Esophagus (tissue), 2 donors: ENCODE results near the gene DRAM2. TPM values are rescaled to one million over a fixed set of nuclear protein-coding genes. Genes with fewer than 3 reads are reported as not detected.

ENCODE experiments used
- H3K27ac ChIP-seq, 2 donors: one replicate each; pipeline ENCODE4 v1.5.1; 2013; ENCODE audit warnings: low read depth in 2 of 2, mild to moderate bottlenecking in 2 of 2, inconsistent platforms in 1 of 2, low read length in 1 of 2, moderate library complexity in 1 of 2
- H3K27me3 ChIP-seq, 2 donors: one replicate each; pipeline ENCODE4 v1.6.1; 2013; ENCODE audit warnings: low read length in 2 of 2, control low read depth in 1 of 2, mild to moderate bottlenecking in 1 of 2; ENCODE audit not compliant: insufficient read depth in 2 of 2, control insufficient read depth in 1 of 2
- H3K36me3 ChIP-seq, 2 donors: one replicate each; pipeline ENCODE4 v1.6.1; 2013; ENCODE audit warnings: low read length in 1 of 2; ENCODE audit not compliant: control insufficient read depth in 2 of 2, insufficient read depth in 2 of 2
- H3K4me1 ChIP-seq, 2 donors: one replicate each; pipeline ENCODE4 v1.6.1; 2013; ENCODE audit warnings: low read length in 1 of 2; ENCODE audit not compliant: control insufficient read depth in 2 of 2, insufficient read depth in 2 of 2
- H3K4me3 ChIP-seq, 2 donors: one replicate each; pipeline ENCODE4 v1.5.1; 2013; ENCODE audit warnings: low read length in 2 of 2, mild to moderate bottlenecking in 2 of 2, low read depth in 1 of 2, moderate library complexity in 1 of 2
- H3K9me3 ChIP-seq, 2 donors: one replicate each; pipeline ENCODE4 v1.6.1; 2013; ENCODE audit warnings: mild to moderate bottlenecking in 2 of 2, low read depth in 1 of 2, low read length in 1 of 2, moderate library complexity in 1 of 2; ENCODE audit not compliant: control insufficient read depth in 2 of 2, insufficient read depth in 1 of 2
- WGBS, 2 donors: extraction: QIAGEN DNeasy Blood & Tissue Kit; methylation state at CpG; one replicate each; pipeline ENCODE4 v1.1.7; 2013; 5-methylcytosine and 5-hydroxymethylcytosine counted together
- polyA plus RNA-seq, 2 donors: library from polyadenylated mRNA; stranded (reverse); fragments of 200-250 nt; gene quantifications; one replicate each; pipeline ENCODE4 v1.2.3, GENCODE V29; 2013
- donor health status: healthy with polysubstance abuse.
- donor health status: Bipolar disorder and iron deficiency.

The DRAM2 gene
- polyA plus RNA-seq, 2 donors = 16.7 to 21.5 TPM

- H3K4me1 ChIP-seq = no peaks in the 10 kb centered on the region
- H3K36me3 ChIP-seq = peaks cover 0 to 4% of the 10 kb centered on the region in 2 donors
- no peak overlapping the region for H3K27ac ChIP-seq
- H3K27me3 ChIP-seq = no peaks in the 10 kb centered on the region
- H3K4me3 ChIP-seq = no peak overlapping the region
- H3K9me3 ChIP-seq = no peaks in the 10 kb centered on the region
- 90 to 95% methylated on average over 2 of the region's 2 CpGs for WGBS, 2 donors
Observed at GRCh38 chr1:111164151-111164550, 24.3 kb upstream of the DRAM2 start.

GRCh38 chr1:111163363-111163762 is 23.5 kb upstream of the DRAM2 start:
- no peaks in the 10 kb centered on the region for H3K4me1 ChIP-seq
- H3K9me3 ChIP-seq = no peaks in the 10 kb centered on the region
- peaks cover 0 to 4% of the 10 kb centered on the region in 2 donors for H3K36me3 ChIP-seq
- no peaks in the 10 kb centered on the region for H3K27me3 ChIP-seq
- H3K27ac ChIP-seq = no peak overlapping the region
- no peak overlapping the region for H3K4me3 ChIP-seq
- 95 to 96% methylated on average over 4 of the region's 4 CpGs for WGBS, 2 donors

GRCh38 chr1:111162488-111162880 is 22.6 kb upstream of the DRAM2 start:
- H3K27ac ChIP-seq = no peak overlapping the region
- WGBS, 2 donors = 94 to 97% methylated on average over 2 of the region's 2 CpGs
- H3K36me3 ChIP-seq = peaks cover 0 to 4% of the 10 kb centered on the region in 2 donors
- no peaks in the 10 kb centered on the region for H3K4me1 ChIP-seq
- no peak overlapping the region for H3K4me3 ChIP-seq
- no peaks in the 10 kb centered on the region for H3K27me3 ChIP-seq
- H3K9me3 ChIP-seq = no peaks in the 10 kb centered on the region

GRCh38 chr1:111161843-111162487 is 22.1 kb upstream of the DRAM2 start:
- Histone ChIP-seq H3K4me1 (no peaks in the 10 kb centered on the region), H3K4me3 (no peak overlapping the region), H3K36me3 (peaks cover 0 to 4% of the 10 kb centered on the region in 2 donors), H3K27me3 (no peaks in the 10 kb centered on the region), H3K27ac (no peak overlapping the region), H3K9me3 (no peaks in the 10 kb centered on the region)
- WGBS, 2 donors = 38 to 56% methylated on average over 1 of the region's 1 CpG

- H3K27me3 ChIP-seq = no peaks in the 10 kb centered on the region
- no peaks in the 10 kb centered on the region for H3K4me1 ChIP-seq
- H3K9me3 ChIP-seq = no peaks in the 10 kb centered on the region
- H3K36me3 ChIP-seq = peaks cover 0 to 4% of the 10 kb centered on the region in 2 donors
- no peak overlapping the region for H3K27ac ChIP-seq
- H3K4me3 ChIP-seq = no peak overlapping the region
- WGBS, 2 donors = 88 to 97% methylated on average over 2 of the region's 2 CpGs
Observed at GRCh38 chr1:111157431-111157830, 17.5 kb upstream of the DRAM2 start.

GRCh38 chr1:111154021-111154999 is 14.4 kb upstream of the DRAM2 start:
- WGBS, 2 donors = 94 to 97% methylated on average over 5 of the region's 5 CpGs
- Histone ChIP-seq H3K9me3 (no peaks in the 10 kb centered on the region), H3K27ac (no peak overlapping the region), H3K36me3 (peaks cover 0 to 2% of the 10 kb centered on the region in 2 donors), H3K4me3 (no peak overlapping the region), H3K27me3 (no peaks in the 10 kb centered on the region), H3K4me1 (no peaks in the 10 kb centered on the region)

GRCh38 chr1:111151838-111152237 is 11.9 kb upstream of the DRAM2 start:
- Histone ChIP-seq H3K27me3 (no peaks in the 10 kb centered on the region), H3K4me3 (no peak overlapping the region), H3K9me3 (no peaks in the 10 kb centered on the region), H3K27ac (no peak overlapping the region), H3K36me3 (peaks cover 2 to 3% of the 10 kb centered on the region in 2 donors), H3K4me1 (no peaks in the 10 kb centered on the region)
- WGBS, 2 donors = 60 to 66% methylated on average over 3 of the region's 3 CpGs

- Histone ChIP-seq H3K36me3 (peaks cover 3 to 5% of the 10 kb centered on the region in 2 donors), H3K4me3 (no peak overlapping the region), H3K27ac (no peak overlapping the region), H3K4me1 (peaks cover 0 to 2% of the 10 kb centered on the region in 2 donors), H3K9me3 (no peaks in the 10 kb centered on the region), H3K27me3 (no peaks in the 10 kb centered on the region)
- 75 to 86% methylated on average over 2 of the region's 2 CpGs for WGBS, 2 donors
Observed at GRCh38 chr1:111148376-111148881, 8.5 kb upstream of the DRAM2 start.

GRCh38 chr1:111147948-111148347 is 8.1 kb upstream of the DRAM2 start:
- WGBS, 2 donors = 70 to 74% methylated on average over 3 of the region's 3 CpGs
- Histone ChIP-seq H3K27me3 (no peaks in the 10 kb centered on the region), H3K36me3 (peaks cover 3 to 5% of the 10 kb centered on the region in 2 donors), H3K9me3 (no peaks in the 10 kb centered on the region), H3K4me3 (no peak overlapping the region), H3K4me1 (peaks cover 0 to 2% of the 10 kb centered on the region in 2 donors), H3K27ac (no peak overlapping the region)
